HFF-Myc (cell line): Measurements from ENCODE around the gene PDE11A.

ENCODE experiments used
- DNase-seq: peaks from one replicate; pipeline ENCODE4 v3.0.0-alpha.2; 2011; ENCODE audit warnings: low read depth; ENCODE audit errors: extremely low read depth
- H3K4me3 ChIP-seq: replicated peaks from 2 replicates; pipeline ENCODE4 v1.5.1; 2011; ENCODE audit warnings: low read depth, mild to moderate bottlenecking, control low read depth, low read length
- TF ChIP-seq, protein P1 (sequence below): IDR thresholded peaks from 2 replicates; pipeline ENCODE4 v1.5.1; 2012; ENCODE audit warnings: mild to moderate bottlenecking, low read depth, low read length, control low read depth; ENCODE audit errors: missing control alignments

Gene PDE11A

DNA sequence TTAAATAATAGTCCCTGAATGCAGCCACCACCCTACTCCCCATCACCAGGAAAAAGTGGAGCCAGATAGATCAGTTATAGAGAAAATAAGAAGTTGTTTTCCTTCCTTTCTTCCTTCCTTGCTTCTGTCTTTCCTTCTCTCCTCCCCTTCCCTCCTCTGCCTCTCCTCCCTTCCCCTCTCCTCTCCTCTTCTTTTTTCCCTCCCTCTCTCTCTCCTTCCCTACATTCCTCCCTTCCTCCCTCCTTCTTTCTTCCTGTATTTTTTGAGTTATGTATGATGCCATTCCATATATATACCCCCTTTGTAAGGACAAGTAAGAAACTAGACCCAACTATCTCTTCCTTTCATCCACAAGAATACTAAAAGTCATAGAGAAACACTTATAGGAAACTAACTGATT is 414.3 kb downstream of the PDE11A start:
- TF ChIP-seq, protein P1, sequence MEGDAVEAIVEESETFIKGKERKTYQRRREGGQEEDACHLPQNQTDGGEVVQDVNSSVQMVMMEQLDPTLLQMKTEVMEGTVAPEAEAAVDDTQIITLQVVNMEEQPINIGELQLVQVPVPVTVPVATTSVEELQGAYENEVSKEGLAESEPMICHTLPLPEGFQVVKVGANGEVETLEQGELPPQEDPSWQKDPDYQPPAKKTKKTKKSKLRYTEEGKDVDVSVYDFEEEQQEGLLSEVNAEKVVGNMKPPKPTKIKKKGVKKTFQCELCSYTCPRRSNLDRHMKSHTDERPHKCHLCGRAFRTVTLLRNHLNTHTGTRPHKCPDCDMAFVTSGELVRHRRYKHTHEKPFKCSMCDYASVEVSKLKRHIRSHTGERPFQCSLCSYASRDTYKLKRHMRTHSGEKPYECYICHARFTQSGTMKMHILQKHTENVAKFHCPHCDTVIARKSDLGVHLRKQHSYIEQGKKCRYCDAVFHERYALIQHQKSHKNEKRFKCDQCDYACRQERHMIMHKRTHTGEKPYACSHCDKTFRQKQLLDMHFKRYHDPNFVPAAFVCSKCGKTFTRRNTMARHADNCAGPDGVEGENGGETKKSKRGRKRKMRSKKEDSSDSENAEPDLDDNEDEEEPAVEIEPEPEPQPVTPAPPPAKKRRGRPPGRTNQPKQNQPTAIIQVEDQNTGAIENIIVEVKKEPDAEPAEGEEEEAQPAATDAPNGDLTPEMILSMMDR = no peak

DNA sequence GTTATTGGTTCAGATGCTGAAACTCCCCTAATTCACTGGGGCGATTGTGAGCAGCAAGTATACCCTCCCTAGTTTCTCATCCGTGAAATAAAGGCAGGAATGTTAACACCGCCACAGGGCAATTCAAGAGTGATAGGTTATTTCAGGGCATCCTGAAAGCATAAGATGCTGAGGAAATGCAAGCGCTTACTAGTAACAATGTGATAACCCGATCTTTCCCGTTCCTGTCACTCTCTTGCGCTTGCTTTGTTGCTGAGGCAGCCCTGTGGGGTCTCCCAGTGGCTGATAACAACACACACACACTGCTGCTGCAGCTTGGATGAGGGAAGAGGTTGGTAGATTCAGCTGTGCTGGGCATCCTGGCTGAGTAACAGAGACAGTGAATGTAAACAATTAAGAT is 420.7 kb downstream of the PDE11A start:
- H3K4me3 ChIP-seq = no peak overlapping the region
- TF ChIP-seq, protein P1 = no peak
- no peak for DNase-seq

More for the DNA sequence above, 414.3 kb downstream of the PDE11A start:
- no peak overlapping the region for H3K4me3 ChIP-seq
- DNase-seq = no peak

DNA sequence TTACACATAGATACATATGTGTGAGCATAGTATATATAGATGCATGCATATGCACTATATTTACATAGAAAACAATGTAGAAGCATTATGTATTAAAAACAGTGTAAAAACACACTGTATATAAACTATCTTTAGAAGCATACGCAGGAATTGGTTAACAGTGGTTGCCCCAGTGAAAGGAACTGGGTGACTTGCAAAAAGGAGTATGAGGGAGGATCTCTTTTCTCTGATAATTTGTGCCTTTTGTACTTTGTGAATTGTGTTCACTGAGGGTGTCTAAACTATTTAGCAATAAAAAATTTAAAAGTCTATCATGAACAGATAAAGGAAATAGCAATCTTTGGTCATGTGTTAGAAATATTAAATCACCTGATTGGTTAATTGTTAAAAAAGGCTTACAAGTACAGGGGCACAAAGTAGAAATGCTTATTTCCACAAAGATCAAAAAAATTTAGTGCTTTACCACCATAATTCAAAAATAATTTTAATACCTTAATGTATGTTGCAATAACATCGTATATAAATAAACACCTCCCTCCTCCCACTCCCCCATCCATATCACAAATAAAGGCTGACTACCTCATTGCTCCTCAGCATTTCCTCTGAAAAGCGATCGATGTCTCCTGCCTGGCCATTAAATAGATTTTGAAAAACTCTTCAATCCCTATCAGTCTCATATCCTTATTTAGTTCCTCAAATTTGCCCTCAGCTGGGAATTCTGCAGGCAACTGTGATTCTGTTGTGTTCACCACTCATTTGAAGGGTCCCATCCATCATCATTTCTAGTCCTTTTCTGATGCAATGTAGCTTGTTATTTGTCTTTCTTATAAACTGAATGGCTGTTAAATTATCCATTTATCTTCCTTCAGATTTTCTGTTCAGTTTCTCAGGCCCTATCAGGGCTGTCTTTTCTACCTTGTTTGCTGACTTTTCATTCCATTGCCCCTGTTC is 422.7 kb downstream of the PDE11A start:
- TF ChIP-seq, protein P1 = no peak
- no peak for DNase-seq
- H3K4me3 ChIP-seq = no peak overlapping the region

DNA sequence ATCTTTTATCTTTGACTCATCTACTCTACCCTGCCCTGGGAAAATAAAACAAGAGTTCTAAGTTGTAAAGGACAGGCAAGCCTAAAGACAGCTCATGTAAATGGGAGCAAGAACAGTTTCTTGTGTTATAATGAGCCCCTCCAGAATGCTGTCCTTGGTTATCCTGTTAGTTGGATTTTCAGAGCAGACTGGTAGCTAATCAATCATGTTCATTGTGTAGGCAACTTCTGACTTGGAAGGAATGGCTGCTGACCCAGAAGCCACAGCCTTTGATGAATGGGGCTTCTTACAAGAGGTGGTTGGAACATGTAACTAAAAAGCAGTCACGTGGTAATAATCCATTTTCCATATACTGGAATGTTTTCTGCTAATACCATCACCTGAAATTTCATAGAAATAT is 425.8 kb downstream of the PDE11A start:
- DNase-seq = no peak
- TF ChIP-seq, protein P1 = no peak
- H3K4me3 ChIP-seq = no peak overlapping the region

DNA sequence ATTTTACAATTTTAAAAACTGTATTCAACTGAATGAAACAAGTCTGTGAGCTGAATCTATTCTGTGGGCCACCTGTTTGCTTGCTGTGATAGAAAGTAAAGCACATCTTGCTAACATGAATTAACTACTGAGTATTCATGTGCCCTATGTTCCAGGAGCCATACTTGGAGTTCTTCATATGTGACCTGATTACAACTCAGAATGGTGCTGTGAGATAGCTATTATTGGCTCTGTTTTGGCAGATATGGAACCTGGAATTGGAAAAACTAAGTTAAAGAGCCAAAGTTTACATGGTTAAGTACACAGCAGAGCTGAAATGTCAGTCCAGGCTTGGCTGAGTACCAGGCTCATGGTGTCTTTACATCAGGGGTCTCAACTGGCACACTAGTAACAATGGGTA is 426.3 kb downstream of the PDE11A start:
- DNase-seq = no peak
- TF ChIP-seq, protein P1 = no peak
- H3K4me3 ChIP-seq = no peak overlapping the region

DNA sequence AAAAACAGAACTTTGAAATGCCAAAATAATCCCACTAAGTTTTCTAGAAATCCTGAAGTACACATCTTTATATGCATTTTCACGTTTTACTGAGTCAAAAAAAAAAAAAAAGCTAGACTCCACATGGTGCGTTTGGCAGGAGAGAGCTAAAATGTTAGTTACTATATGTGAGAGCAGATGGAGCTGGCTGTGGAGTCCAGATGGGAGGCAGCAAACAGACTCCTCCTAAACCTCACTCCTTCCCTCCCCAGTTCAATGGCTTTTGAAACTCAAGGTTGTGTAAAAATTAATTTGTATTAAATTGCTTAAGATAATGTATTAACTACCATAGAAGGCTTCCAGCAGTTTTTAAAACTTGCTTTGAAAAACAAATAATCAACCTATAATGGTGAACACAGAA is 431.2 kb downstream of the PDE11A start:
- no peak for DNase-seq
- no peak overlapping the region for H3K4me3 ChIP-seq
- TF ChIP-seq, protein P1 = no peak

DNA sequence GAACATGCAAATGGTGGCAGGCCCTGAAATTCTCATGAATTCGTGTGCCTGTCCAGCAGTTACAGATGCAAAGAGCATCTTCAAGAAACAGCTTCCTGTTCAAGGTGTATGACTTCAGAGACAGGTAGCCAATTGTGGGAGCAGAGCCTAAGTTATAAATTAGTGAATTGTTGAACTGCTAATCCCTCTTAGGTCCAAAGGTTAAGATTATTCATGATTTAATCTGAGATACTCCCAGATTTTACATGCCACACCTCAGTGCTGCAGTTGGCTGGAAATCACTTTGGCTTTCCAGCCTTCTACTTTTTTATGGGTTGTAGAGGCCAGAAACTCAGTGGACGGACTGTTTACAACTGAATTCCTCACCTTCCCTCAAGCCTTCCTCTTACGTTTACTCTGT is 432.2 kb downstream of the PDE11A start:
- no peak overlapping the region for H3K4me3 ChIP-seq
- TF ChIP-seq, protein P1 = no peak
- DNase-seq = no peak
